Neural cell (in vitro differentiated cells): ENCODE measurements around the gene REPS2.

Experiments
- EP300 ChIP-seq: fragments of 450-650 bp; conservative IDR thresholded peaks from 2 replicates; pipeline ENCODE4 v1.6.1; 2014; ENCODE audit warnings: antibody characterized with exemption, mild to moderate bottlenecking, moderate library complexity; ENCODE audit not compliant: poor library complexity, severe bottlenecking
- EZH2 ChIP-seq: fragments of 200-600, 300-800 bp; shearing (Covaris generic), sonication (generic); IDR thresholded peaks from 2 replicates; pipeline ENCODE4 v1.6.1; 2014; ENCODE audit warnings: antibody characterized with exemption, low read length, borderline replicate concordance, mild to moderate bottlenecking; ENCODE audit not compliant: insufficient read depth, poor library complexity, severe bottlenecking
- POLR2AphosphoS5 ChIP-seq: IDR thresholded peaks from 2 replicates; pipeline ENCODE4 v1.6.1; 2012
- SMC3 ChIP-seq: fragments of 450-650 bp; conservative IDR thresholded peaks from 2 replicates; pipeline ENCODE4 v1.6.1; 2014; ENCODE audit warnings: antibody characterized with exemption, mild to moderate bottlenecking, moderate library complexity; ENCODE audit not compliant: poor library complexity
- TAF1 ChIP-seq: IDR thresholded peaks from 2 replicates; pipeline ENCODE4 v1.6.1; 2012; ENCODE audit warnings: low read depth
- TF ChIP-seq, protein P1 (sequence below): fragments of 450-650 bp; IDR thresholded peaks from 2 replicates; pipeline ENCODE4 v1.5.1; 2014; ENCODE audit warnings: antibody characterized with exemption, mild to moderate bottlenecking, moderate library complexity; ENCODE audit not compliant: poor library complexity, severe bottlenecking
- TF ChIP-seq, protein P2 (sequence below): IDR thresholded peaks from 2 replicates; pipeline ENCODE4 v1.6.1; 2012; ENCODE audit warnings: borderline replicate concordance

DNA sequence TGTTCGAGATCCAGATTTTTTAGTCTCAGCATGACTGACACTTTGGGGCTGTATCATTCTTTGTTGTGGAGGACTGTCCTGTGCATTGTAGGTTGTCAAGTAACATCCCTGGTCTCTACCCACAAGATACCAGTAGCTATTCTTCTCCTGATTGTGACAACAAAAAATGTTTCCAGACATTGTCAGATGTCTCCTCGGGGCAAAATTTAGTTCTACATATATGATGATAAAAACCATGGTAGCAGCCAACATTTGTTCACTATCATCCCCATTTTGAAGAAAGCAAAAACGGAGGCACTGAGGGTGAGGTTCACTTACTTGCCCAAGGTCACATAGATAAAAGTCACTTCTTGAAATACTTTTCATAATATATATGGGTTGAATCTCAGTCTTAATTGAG is 11.3 kb downstream of the REPS2 start:
- TF ChIP-seq EP300 (no peak), POLR2AphosphoS5 (no peak), TAF1 (no peak), SMC3 (no peak), EZH2 (no peak)
- TF ChIP-seq, protein P1, sequence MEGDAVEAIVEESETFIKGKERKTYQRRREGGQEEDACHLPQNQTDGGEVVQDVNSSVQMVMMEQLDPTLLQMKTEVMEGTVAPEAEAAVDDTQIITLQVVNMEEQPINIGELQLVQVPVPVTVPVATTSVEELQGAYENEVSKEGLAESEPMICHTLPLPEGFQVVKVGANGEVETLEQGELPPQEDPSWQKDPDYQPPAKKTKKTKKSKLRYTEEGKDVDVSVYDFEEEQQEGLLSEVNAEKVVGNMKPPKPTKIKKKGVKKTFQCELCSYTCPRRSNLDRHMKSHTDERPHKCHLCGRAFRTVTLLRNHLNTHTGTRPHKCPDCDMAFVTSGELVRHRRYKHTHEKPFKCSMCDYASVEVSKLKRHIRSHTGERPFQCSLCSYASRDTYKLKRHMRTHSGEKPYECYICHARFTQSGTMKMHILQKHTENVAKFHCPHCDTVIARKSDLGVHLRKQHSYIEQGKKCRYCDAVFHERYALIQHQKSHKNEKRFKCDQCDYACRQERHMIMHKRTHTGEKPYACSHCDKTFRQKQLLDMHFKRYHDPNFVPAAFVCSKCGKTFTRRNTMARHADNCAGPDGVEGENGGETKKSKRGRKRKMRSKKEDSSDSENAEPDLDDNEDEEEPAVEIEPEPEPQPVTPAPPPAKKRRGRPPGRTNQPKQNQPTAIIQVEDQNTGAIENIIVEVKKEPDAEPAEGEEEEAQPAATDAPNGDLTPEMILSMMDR: no peak
- TF ChIP-seq, protein P2, sequence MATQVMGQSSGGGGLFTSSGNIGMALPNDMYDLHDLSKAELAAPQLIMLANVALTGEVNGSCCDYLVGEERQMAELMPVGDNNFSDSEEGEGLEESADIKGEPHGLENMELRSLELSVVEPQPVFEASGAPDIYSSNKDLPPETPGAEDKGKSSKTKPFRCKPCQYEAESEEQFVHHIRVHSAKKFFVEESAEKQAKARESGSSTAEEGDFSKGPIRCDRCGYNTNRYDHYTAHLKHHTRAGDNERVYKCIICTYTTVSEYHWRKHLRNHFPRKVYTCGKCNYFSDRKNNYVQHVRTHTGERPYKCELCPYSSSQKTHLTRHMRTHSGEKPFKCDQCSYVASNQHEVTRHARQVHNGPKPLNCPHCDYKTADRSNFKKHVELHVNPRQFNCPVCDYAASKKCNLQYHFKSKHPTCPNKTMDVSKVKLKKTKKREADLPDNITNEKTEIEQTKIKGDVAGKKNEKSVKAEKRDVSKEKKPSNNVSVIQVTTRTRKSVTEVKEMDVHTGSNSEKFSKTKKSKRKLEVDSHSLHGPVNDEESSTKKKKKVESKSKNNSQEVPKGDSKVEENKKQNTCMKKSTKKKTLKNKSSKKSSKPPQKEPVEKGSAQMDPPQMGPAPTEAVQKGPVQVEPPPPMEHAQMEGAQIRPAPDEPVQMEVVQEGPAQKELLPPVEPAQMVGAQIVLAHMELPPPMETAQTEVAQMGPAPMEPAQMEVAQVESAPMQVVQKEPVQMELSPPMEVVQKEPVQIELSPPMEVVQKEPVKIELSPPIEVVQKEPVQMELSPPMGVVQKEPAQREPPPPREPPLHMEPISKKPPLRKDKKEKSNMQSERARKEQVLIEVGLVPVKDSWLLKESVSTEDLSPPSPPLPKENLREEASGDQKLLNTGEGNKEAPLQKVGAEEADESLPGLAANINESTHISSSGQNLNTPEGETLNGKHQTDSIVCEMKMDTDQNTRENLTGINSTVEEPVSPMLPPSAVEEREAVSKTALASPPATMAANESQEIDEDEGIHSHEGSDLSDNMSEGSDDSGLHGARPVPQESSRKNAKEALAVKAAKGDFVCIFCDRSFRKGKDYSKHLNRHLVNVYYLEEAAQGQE: no peak
